ENCODE data around the gene GARS1.

The GARS1 gene

GRCh38 chr7:30630986-30631385 lies 36.3 kb downstream of the GARS1 start:
- no peaks in the 10 kb centered on the region for H3K27me3 ChIP-seq (ENCODE audit: insufficient read depth, poor library complexity, severe bottlenecking)
- DNase-seq (ENCODE audit: low read depth in 1 of 2, low spot score in 1 of 2) = no peak
- H3K4me3 ChIP-seq (replicated peaks; ENCODE audit: insufficient read depth, low read length) = no peak overlapping the region
- no peak overlapping the region for H3K27ac ChIP-seq (replicated peaks)
- no peak for TF ChIP-seq GABPA (IDR thresholded peaks at IDR 0.05; ENCODE audit: low read depth)
- TF ChIP-seq, protein P1, sequence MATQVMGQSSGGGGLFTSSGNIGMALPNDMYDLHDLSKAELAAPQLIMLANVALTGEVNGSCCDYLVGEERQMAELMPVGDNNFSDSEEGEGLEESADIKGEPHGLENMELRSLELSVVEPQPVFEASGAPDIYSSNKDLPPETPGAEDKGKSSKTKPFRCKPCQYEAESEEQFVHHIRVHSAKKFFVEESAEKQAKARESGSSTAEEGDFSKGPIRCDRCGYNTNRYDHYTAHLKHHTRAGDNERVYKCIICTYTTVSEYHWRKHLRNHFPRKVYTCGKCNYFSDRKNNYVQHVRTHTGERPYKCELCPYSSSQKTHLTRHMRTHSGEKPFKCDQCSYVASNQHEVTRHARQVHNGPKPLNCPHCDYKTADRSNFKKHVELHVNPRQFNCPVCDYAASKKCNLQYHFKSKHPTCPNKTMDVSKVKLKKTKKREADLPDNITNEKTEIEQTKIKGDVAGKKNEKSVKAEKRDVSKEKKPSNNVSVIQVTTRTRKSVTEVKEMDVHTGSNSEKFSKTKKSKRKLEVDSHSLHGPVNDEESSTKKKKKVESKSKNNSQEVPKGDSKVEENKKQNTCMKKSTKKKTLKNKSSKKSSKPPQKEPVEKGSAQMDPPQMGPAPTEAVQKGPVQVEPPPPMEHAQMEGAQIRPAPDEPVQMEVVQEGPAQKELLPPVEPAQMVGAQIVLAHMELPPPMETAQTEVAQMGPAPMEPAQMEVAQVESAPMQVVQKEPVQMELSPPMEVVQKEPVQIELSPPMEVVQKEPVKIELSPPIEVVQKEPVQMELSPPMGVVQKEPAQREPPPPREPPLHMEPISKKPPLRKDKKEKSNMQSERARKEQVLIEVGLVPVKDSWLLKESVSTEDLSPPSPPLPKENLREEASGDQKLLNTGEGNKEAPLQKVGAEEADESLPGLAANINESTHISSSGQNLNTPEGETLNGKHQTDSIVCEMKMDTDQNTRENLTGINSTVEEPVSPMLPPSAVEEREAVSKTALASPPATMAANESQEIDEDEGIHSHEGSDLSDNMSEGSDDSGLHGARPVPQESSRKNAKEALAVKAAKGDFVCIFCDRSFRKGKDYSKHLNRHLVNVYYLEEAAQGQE (IDR thresholded peaks at IDR 0.05; ENCODE audit: insufficient replicate concordance, low read depth) = no peak
- TF ChIP-seq SPI1 (IDR thresholded peaks at IDR 0.05; ENCODE audit: borderline replicate concordance, low read depth) = no peak
- TF ChIP-seq, protein P2, sequence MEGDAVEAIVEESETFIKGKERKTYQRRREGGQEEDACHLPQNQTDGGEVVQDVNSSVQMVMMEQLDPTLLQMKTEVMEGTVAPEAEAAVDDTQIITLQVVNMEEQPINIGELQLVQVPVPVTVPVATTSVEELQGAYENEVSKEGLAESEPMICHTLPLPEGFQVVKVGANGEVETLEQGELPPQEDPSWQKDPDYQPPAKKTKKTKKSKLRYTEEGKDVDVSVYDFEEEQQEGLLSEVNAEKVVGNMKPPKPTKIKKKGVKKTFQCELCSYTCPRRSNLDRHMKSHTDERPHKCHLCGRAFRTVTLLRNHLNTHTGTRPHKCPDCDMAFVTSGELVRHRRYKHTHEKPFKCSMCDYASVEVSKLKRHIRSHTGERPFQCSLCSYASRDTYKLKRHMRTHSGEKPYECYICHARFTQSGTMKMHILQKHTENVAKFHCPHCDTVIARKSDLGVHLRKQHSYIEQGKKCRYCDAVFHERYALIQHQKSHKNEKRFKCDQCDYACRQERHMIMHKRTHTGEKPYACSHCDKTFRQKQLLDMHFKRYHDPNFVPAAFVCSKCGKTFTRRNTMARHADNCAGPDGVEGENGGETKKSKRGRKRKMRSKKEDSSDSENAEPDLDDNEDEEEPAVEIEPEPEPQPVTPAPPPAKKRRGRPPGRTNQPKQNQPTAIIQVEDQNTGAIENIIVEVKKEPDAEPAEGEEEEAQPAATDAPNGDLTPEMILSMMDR (IDR thresholded peaks at IDR 0.05; ENCODE audit: insufficient read depth, low read length) = no peak
- no peak for TF ChIP-seq POLR2AphosphoS5 (IDR thresholded peaks at IDR 0.05; ENCODE audit: low read depth)

DNA sequence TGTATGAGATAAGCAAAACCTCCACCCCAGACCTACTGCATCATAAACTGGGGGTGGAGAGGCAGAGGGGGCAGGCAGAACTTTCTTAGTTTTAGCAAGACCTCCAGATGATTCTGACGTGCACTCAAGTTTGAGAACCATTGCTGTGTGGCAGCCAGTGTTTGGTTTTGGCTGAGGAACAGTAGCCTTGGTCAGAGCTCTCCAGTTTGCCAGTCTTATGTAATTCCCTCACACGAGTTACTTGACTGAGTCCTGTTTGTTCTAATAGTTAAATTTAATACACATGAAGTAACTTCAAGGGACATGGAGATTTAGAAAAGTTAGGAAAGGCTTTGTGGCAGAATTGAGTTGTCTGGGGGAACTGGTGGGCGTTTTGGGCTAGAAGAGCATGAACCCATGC lies 38.5 kb downstream of the GARS1 start:
- TF ChIP-seq, protein P2 (IDR thresholded peaks at IDR 0.05; ENCODE audit: insufficient read depth, low read length) = no peak
- TF ChIP-seq POLR2AphosphoS5 (IDR thresholded peaks at IDR 0.05; ENCODE audit: low read depth) = no peak
- no peak overlapping the region for H3K4me3 ChIP-seq (replicated peaks; ENCODE audit: insufficient read depth, low read length)
- H3K27ac ChIP-seq (replicated peaks) = no peak overlapping the region
- no peaks in the 10 kb centered on the region for H3K27me3 ChIP-seq (ENCODE audit: insufficient read depth, poor library complexity, severe bottlenecking)
- no peak for DNase-seq (ENCODE audit: low read depth in 1 of 2, low spot score in 1 of 2)

- no peak for TF ChIP-seq POLR2AphosphoS5 (IDR thresholded peaks at IDR 0.05; ENCODE audit: low read depth)
- TF ChIP-seq, protein P2 (IDR thresholded peaks at IDR 0.05; ENCODE audit: insufficient read depth, low read length) = no peak
- no peak for TF ChIP-seq GABPA (IDR thresholded peaks at IDR 0.05; ENCODE audit: low read depth)
- no peak for TF ChIP-seq SPI1 (IDR thresholded peaks at IDR 0.05; ENCODE audit: borderline replicate concordance, low read depth)
- TF ChIP-seq, protein P1 (IDR thresholded peaks at IDR 0.05; ENCODE audit: insufficient replicate concordance, low read depth) = no peak
- H3K27ac ChIP-seq (replicated peaks) = no peak overlapping the region
- no peak for DNase-seq (ENCODE audit: low read depth in 1 of 2, low spot score in 1 of 2)
- no peaks in the 10 kb centered on the region for H3K27me3 ChIP-seq (ENCODE audit: insufficient read depth, poor library complexity, severe bottlenecking)
- H3K4me3 ChIP-seq (replicated peaks; ENCODE audit: insufficient read depth, low read length) = no peak overlapping the region
Measured at GRCh38 chr7:30634193-30634626, 39.5 kb downstream of the GARS1 start.

DNA sequence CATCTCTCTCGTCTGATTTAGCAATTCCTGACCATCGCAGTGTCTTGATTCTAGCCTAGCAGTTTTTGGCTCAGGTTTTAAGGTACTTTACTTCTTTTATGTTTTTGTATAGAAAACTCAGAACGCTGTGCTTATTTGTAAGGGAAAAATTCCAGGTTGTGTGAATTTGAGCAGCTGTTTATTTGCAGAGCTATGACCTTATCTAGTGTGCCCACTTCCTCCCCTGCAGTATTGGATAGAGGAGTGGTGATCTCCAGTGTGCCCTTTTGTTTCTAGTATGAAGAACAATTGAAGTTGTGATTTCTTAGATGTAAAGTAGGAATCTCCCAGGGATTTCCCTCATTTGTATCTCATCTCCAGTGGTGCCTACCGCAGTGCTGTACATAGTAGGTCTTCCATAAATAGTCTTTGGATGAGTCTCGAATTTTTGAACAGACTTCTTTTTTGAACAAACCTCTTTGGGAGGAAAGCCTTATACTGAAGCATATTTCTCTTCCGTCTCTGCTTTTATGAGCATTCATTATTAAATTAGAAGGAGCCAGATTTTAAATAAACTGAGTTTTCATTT lies 40.0 kb downstream of the GARS1 start:
- H3K27me3 ChIP-seq (ENCODE audit: insufficient read depth, poor library complexity, severe bottlenecking) = no peaks in the 10 kb centered on the region
- no peak for TF ChIP-seq POLR2AphosphoS5 (IDR thresholded peaks at IDR 0.05; ENCODE audit: low read depth)
- no peak for TF ChIP-seq SPI1 (IDR thresholded peaks at IDR 0.05; ENCODE audit: borderline replicate concordance, low read depth)
- no peak for DNase-seq (ENCODE audit: low read depth in 1 of 2, low spot score in 1 of 2)
- no peak overlapping the region for H3K4me3 ChIP-seq (replicated peaks; ENCODE audit: insufficient read depth, low read length)
- H3K27ac ChIP-seq (replicated peaks) = no peak overlapping the region

All from HL-60 (cell line).